ENCODE data around the gene C9orf152.

Gene C9orf152

GRCh38 chr9:110179734-110180133 lies 28.2 kb downstream of the C9orf152 start:
- DNase-seq, result no peak

GRCh38 chr9:110178281-110178680 lies 29.7 kb downstream of the C9orf152 start:
- DNase-seq, result no peak

- DNase-seq, result no peak
Measured at GRCh38 chr9:110175275-110175968, 32.5 kb downstream of the C9orf152 start.

- DNase-seq, result no peak
Measured at GRCh38 chr9:110173322-110173642, 34.7 kb downstream of the C9orf152 start.

GRCh38 chr9:110170357-110171257 lies 37.4 kb downstream of the C9orf152 start:
- no peak for DNase-seq

- DNase-seq, result no peak
Measured at GRCh38 chr9:110168486-110168885, 39.5 kb downstream of the C9orf152 start.

- DNase-seq, result no peak
Measured at GRCh38 chr9:110161940-110162339, 46.0 kb downstream of the C9orf152 start.

GRCh38 chr9:110160685-110161084 lies 47.3 kb downstream of the C9orf152 start:
- DNase-seq, result no peak

- DNase-seq, result no peak
Measured at GRCh38 chr9:110160123-110160522, 47.8 kb downstream of the C9orf152 start.

- DNase-seq, result no peak
Measured at GRCh38 chr9:110157823-110158664, 49.9 kb downstream of the C9orf152 start.

GRCh38 chr9:110156902-110157301 lies 51.1 kb downstream of the C9orf152 start:
- no peak for DNase-seq

GRCh38 chr9:110156416-110156815 lies 51.5 kb downstream of the C9orf152 start:
- DNase-seq, result no peak

- DNase-seq, result no peak
Measured at GRCh38 chr9:110155751-110156150, 52.2 kb downstream of the C9orf152 start.

- no peak for DNase-seq
Measured at GRCh38 chr9:110153431-110153830, 54.5 kb downstream of the C9orf152 start.

GRCh38 chr9:110152704-110153374 lies 55.1 kb downstream of the C9orf152 start:
- DNase-seq, result no peak
